ENCODE results near the gene CTRB1. TPM values are rescaled to one million over a fixed set of nuclear protein-coding genes. Genes with fewer than 3 reads are reported as not detected.

The CTRB1 gene
- total and polyA plus RNA-seq, 2 of the 13 experiments (the other 11 are each of a cell fraction or from before 2014, with no cell fraction given), result not detected

- TF ChIP-seq GFI1 (CRISPR knock-in tag; IDR thresholded peaks at IDR 0.05; ENCODE audit: borderline replicate concordance) (no peak), ZNF543 (CRISPR knock-in tag; IDR thresholded peaks at IDR 0.05) (0 out of 2 replicates have a peak, but pooled peaks have one; percentile 55), ATF5 (CRISPR knock-in tag; IDR thresholded peaks at IDR 0.05; ENCODE audit: low read depth) (no peak), ZMAT5 (CRISPR knock-in tag; IDR thresholded peaks at IDR 0.05; ENCODE audit: borderline replicate concordance, low read depth) (no peak), TOE1 (CRISPR knock-in tag; IDR thresholded peaks at IDR 0.05) (no peak), EED (CRISPR knock-in tag; IDR thresholded peaks at IDR 0.05) (no peak; the same call in 1 of the 2 replicates), ZBTB38 (CRISPR knock-in tag; IDR thresholded peaks at IDR 0.05) (peak; percentile 84), STAT6 (CRISPR knock-in tag; IDR thresholded peaks at IDR 0.05; ENCODE audit: borderline replicate concordance) (no peak), ZNF512 (CRISPR knock-in tag; IDR thresholded peaks at IDR 0.05) (no peak), RFX5 (IDR thresholded peaks at IDR 0.05; ENCODE audit: low read depth, low read length) (no peak), CCAR2 (optimal IDR thresholded peaks at IDR 0.05; ENCODE audit: low read depth, low read length) (no peak), KLF13 (CRISPR knock-in tag; IDR thresholded peaks at IDR 0.05) (0 out of 2 replicates have a peak, but pooled peaks have one; percentile 31), ZHX2 (IDR thresholded peaks at IDR 0.05; ENCODE audit: low read depth) (no peak), ZHX2 (CRISPR knock-in tag; IDR thresholded peaks at IDR 0.05; ENCODE audit: borderline replicate concordance) (no peak), ZNF546 (CRISPR knock-in tag; conservative IDR thresholded peaks at IDR 0.05) (no peak), TP53 (CRISPR knock-in tag; conservative IDR thresholded peaks at IDR 0.05) (no peak; the same call in 1 of the 2 replicates), ZBTB20 (CRISPR knock-in tag; IDR thresholded peaks at IDR 0.05; ENCODE audit: borderline replicate concordance, low read depth) (peak; percentile 83; the same call in 1 of the 2 replicates), PAWR (CRISPR knock-in tag; IDR thresholded peaks at IDR 0.05; ENCODE audit: borderline replicate concordance) (no peak)
Observed at GRCh38 chr16:75262104-75262799, 43.5 kb downstream of the CTRB1 start (continued).
